VCaP (cell line): ENCODE data around the gene PRLR.

Experiments used
- H3K27ac ChIP-seq: fragments of 450-650 bp; 2 replicates; pipeline ENCODE4 v1.5.1; 2017
- CTCF ChIP-seq: fragments of 450-650 bp; conservative IDR thresholded peaks from 2 replicates; pipeline ENCODE4 v1.5.1; 2017; ENCODE audit warnings: mild to moderate bottlenecking, moderate library complexity

PRLR gene

DNA sequence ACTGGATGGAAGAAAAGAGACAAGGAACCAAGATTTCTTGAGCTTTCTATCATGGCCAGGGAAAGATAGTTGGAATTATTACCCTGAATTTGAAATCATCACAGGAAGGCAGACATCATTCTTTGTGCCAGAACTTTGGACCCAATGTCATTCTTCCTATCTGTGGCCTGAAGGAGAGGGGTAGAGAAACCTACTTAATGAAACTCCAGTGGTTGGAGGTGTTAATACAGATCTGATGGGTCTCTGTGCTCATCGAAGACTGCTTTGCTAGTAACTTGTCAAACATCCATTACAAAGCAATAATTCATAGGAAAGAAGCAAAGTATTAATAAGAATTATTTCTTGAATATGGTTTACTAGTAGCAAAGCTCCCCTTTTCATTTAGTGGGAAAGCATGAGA lies 26.9 kb downstream of the PRLR start:
- TF ChIP-seq CTCF = no peak
- no peak overlapping the region for H3K27ac ChIP-seq

- no peak overlapping the region for H3K27ac ChIP-seq
- TF ChIP-seq CTCF = peak; percentile 54; the same call in 1 of the 2 replicates
Observed at GRCh38 chr5:35202319-35203111, 27.8 kb downstream of the PRLR start.

DNA sequence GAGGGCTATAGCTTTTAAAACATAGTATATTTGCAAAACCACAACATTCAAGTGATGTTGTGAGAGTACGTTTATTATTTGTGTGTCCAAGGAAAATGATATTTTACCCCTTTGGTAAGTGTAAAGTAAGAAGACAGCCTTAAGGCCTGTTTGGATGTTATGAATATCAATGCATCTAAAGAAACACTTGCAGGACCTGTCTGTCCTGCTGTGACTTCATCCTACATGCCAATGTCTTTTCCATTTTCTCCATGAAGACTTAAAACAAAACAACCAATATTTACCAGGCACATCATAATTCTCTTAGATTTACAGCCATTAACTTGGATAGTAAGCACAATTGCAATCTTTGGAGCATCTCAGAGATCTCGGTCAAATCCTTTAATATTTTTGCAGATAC lies 29.0 kb downstream of the PRLR start:
- H3K27ac ChIP-seq = no peak overlapping the region

DNA sequence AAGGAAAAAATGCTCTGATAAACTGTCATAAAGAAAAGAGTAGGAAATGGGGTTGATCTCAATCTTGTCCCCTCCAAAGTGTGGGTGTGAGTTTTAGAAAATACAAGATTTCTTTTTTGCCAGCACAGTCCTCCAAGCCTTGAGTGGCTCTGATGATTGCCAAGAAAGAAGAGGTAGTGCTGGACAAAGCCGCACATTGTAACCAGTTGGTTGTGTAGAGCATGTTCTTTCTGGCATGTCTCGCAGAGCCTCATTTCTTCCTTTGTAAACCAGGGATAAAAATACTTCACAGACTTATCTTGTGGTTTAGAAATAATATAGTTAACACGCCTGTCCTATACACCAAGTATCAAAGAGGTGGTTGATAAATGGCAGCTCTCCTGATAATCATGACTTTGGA lies 30.4 kb downstream of the PRLR start:
- TF ChIP-seq CTCF = no peak
- H3K27ac ChIP-seq = no peak overlapping the region

More for the DNA sequence above, 29.0 kb downstream of the PRLR start:
- no peak for TF ChIP-seq CTCF

GRCh38 chr5:35198686-35199085 lies 31.6 kb downstream of the PRLR start:
- H3K27ac ChIP-seq = peak overlapping the region; percentile 54
- no peak for TF ChIP-seq CTCF

DNA sequence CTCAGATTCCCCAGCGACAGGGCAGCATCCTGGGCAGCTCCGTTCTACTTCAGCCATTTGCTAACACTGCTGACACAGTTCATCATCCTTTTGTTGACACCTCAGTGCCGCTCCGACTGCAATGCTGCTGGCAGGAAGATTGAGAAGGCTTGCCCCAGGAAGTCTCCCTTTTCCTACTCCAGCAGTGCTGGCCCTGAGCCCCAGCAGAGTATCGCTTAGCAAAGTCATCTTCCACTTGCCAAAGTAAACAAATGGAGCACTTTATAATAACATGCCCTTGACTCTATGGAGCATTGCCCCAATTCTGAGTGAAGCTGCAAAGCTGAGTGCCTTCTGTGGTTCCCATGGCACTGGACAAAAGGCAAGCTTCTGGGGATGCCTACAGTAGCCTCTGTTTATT lies 32.2 kb downstream of the PRLR start:
- TF ChIP-seq CTCF = no peak
- H3K27ac ChIP-seq = peak overlapping the region; percentile 54

GRCh38 chr5:35197351-35197750 lies 32.9 kb downstream of the PRLR start:
- no peak for TF ChIP-seq CTCF
- H3K27ac ChIP-seq = peak overlapping the region; percentile 54
